ENCODE results near the gene PLEKHA8.

The PLEKHA8 gene

GRCh38 chr7:30142710-30143109 lies 114.5 kb downstream of the PLEKHA8 start:
- no peak for DNase-seq (ENCODE audit: low read depth in 1 of 2, low spot score in 1 of 2)

- DNase-seq (ENCODE audit: low read depth in 1 of 2, low spot score in 1 of 2) = no peak
These were observed 115.6 kb downstream of the PLEKHA8 start for GRCh38 chr7:30143748-30144251.

GRCh38 chr7:30144657-30145306 lies 116.6 kb downstream of the PLEKHA8 start:
- DNase-seq (ENCODE audit: low read depth in 1 of 2, low spot score in 1 of 2) = no peak

GRCh38 chr7:30145426-30145970 lies 117.3 kb downstream of the PLEKHA8 start:
- no peak for DNase-seq (ENCODE audit: low read depth in 1 of 2, low spot score in 1 of 2)

GRCh38 chr7:30146127-30146612 lies 118.0 kb downstream of the PLEKHA8 start:
- DNase-seq (ENCODE audit: low read depth in 1 of 2, low spot score in 1 of 2) = no peak

- DNase-seq (ENCODE audit: low read depth in 1 of 2, low spot score in 1 of 2) = no peak
These were observed 119.0 kb downstream of the PLEKHA8 start for GRCh38 chr7:30147223-30147622.

- DNase-seq (ENCODE audit: low read depth in 1 of 2, low spot score in 1 of 2) = no peak
These were observed 119.6 kb downstream of the PLEKHA8 start for GRCh38 chr7:30147785-30148184.

GRCh38 chr7:30148426-30148825 lies 120.2 kb downstream of the PLEKHA8 start:
- DNase-seq (ENCODE audit: low read depth in 1 of 2, low spot score in 1 of 2) = no peak

GRCh38 chr7:30148951-30149459 lies 120.8 kb downstream of the PLEKHA8 start:
- no peak for DNase-seq (ENCODE audit: low read depth in 1 of 2, low spot score in 1 of 2)

- DNase-seq (ENCODE audit: low read depth in 1 of 2, low spot score in 1 of 2) = no peak
These were observed 121.5 kb downstream of the PLEKHA8 start for GRCh38 chr7:30149640-30150272.

- DNase-seq (ENCODE audit: low read depth in 1 of 2, low spot score in 1 of 2) = no peak
These were observed 122.5 kb downstream of the PLEKHA8 start for GRCh38 chr7:30150711-30151110.

GRCh38 chr7:30154111-30154587 lies 125.9 kb downstream of the PLEKHA8 start:
- no peak for DNase-seq (ENCODE audit: low read depth in 1 of 2, low spot score in 1 of 2)

GRCh38 chr7:30155481-30155880 lies 127.3 kb downstream of the PLEKHA8 start:
- DNase-seq (ENCODE audit: low read depth in 1 of 2, low spot score in 1 of 2) = no peak

GRCh38 chr7:30157204-30157603 lies 129.0 kb downstream of the PLEKHA8 start:
- no peak for DNase-seq (ENCODE audit: low read depth in 1 of 2, low spot score in 1 of 2)

- no peak for DNase-seq (ENCODE audit: low read depth in 1 of 2, low spot score in 1 of 2)
These were observed 131.0 kb downstream of the PLEKHA8 start for GRCh38 chr7:30159163-30159562.

GRCh38 chr7:30159698-30160143 lies 131.5 kb downstream of the PLEKHA8 start:
- no peak for DNase-seq (ENCODE audit: low read depth in 1 of 2, low spot score in 1 of 2)

- DNase-seq (ENCODE audit: low read depth in 1 of 2, low spot score in 1 of 2) = no peak
These were observed 132.1 kb downstream of the PLEKHA8 start for GRCh38 chr7:30160329-30160728.

- no peak for DNase-seq (ENCODE audit: low read depth in 1 of 2, low spot score in 1 of 2)
These were observed 133.9 kb downstream of the PLEKHA8 start for GRCh38 chr7:30162133-30162532.

- DNase-seq (ENCODE audit: low read depth in 1 of 2, low spot score in 1 of 2) = no peak
These were observed 134.5 kb downstream of the PLEKHA8 start for GRCh38 chr7:30162622-30163124.

GRCh38 chr7:30163231-30163894 lies 135.2 kb downstream of the PLEKHA8 start:
- no peak for DNase-seq (ENCODE audit: low read depth in 1 of 2, low spot score in 1 of 2)

- no peak for DNase-seq (ENCODE audit: low read depth in 1 of 2, low spot score in 1 of 2)
These were observed 136.4 kb downstream of the PLEKHA8 start for GRCh38 chr7:30164567-30164966.
